ENCODE results near the gene DNAJC17.

DNAJC17 gene

DNA sequence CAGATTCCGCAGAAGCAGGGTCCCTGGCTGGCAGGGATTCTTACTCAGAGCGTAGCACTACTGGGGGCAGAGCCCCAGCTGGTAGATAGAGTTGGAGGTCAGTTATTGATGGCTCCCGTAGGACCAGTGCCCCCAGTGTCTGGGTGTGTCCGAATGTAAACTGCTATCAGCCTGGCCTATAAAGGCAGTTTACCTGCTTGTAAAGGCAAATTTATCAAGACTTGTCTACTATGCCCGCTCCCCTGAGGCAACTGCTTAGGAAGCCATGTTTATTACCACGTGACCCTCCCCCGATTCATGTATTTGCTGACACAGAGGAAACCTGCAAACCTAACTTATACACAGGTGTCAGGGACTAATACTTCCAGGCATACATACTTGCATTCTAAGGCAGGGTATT lies 21.8 kb upstream of the DNAJC17 start:
- DNase-seq (ENCODE audit: low read depth), result no peak

GRCh38 chr15:40828447-40829036 lies 21.3 kb upstream of the DNAJC17 start, which contains the start of gene PPP1R14D:
PPP1R14D (minus strand) TSS chr15:40828708; CDS start chr15:40828641, 67 bp downstream.
- no peak for DNase-seq (ENCODE audit: low read depth)

GRCh38 chr15:40826423-40827075 lies 19.3 kb upstream of the DNAJC17 start:
- DNase-seq (ENCODE audit: low read depth), result no peak

DNA sequence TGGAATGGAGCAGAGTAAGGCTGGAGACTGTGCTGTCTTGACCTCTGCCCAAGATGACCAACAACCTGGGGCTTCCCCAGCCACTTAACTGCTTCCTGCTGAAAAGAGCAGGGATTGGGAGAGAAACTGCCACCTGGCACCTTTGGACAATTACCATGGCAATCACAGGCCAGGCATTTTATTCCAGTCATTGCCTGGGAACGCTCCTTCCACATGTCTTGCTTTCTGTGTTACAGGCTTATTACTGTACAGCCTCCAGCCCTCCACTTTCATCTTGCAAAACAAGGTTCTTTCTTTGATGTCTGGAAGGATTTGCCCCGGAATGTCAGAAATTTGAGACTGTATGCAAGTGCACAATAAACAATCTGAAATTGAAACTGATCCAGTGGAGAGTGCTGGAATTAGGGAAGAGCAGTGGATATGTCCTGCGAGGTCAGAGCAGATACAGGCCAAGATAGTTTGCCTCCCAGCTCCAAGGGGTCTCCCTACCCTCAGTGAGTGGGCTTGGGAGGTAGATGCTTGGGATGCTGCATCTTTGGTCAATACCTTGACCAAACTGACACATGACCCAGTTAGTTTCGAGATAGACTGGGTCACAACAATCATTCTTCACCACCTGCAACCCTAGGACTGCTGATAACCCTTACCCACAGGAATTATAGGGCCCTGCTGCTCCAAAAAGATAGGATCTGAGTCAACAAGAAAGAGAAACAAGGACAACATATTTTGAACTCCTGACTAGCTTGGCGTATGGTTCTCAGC lies 18.6 kb upstream of the DNAJC17 start:
- DNase-seq (ENCODE audit: low read depth), result no peak

DNA sequence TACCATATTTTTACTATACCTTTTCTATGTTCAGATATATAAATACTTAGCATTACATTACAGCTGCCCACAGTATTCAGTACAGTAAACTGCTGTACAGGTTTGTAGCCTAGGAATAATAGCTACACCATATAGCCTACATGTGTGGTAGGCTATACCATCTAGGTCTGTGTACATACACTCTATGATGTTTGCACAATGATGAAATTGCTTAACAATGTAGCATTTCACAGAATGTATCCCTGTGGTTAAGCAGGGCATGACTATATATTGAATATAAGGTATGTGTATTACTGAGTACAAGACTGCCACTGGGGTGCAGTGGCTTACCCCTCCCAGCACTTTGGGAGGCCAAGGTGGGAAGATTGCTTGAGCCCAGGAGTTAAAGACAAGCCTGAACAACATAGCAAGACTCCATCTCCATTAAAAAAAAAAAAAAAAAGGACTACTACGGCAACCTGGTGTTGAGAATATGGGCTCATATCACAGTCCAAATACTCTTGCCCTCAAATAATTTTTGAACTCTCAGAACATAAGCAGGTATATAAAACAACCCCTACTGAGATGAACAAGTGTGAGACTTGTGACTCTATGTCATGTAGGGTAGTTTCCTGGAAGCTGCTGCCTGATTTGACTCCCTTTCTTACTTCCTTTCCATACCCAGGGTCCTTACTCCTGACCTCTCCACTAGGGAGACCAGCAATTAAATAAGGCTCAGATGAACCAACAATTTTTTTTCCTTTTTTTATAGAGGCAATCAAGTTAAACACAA lies 16.5 kb upstream of the DNAJC17 start:
- no peak for DNase-seq (ENCODE audit: low read depth)

DNA sequence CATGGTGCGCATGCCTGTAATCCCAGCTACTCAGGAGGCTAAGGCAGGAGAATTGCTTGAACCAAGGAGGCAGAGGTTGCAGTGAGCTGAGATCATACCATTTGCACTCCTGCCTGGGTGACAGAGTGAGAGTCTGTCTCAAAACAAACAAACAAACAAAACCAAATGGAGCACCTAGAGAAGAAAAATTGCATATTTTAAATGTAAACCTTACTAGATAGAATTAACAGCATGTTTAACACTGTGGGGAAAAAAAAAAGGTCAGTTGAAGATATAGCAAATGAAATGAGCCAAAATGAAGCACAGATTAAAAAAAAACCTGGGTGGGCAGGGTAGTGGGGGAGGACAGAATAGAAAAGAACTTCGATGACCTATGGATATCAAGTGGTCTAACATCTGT lies 13.9 kb upstream of the DNAJC17 start:
- DNase-seq (ENCODE audit: low read depth), result no peak

GRCh38 chr15:40819048-40819447 lies 11.8 kb upstream of the DNAJC17 start:
- no peak for DNase-seq (ENCODE audit: low read depth)

DNA sequence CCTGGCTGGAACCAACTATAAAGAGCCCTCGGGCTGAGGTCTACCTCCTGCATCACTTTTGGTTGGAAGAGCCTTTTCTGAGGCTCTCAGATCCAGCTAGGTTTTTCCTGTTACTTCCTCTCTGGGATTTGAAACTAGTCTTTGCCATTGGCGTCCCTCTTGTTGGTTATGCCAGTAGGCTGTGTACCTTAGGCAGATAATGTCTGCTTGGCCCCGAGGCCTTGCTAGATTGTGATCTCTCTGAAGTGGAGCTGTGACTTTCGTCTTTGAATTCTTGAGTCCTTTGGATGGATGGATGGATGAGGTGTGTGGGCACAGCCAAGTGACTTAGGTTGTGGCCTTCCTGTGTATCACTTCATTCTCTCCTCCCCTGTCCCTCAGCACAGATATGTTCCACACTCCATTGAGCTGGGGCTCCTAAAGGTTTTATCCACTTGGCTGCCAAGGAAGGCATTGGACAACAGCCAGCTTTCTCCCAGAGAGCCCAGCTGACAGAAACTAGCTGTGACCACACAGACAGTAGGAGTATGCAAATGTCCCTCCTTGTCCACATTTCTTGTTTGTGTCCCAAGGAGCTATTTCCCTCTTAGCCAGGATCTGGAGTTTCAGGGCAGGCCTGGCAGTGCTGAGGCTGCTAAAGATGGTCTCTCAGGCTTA lies 7.9 kb upstream of the DNAJC17 start:
- no peak for DNase-seq (ENCODE audit: low read depth)

DNA sequence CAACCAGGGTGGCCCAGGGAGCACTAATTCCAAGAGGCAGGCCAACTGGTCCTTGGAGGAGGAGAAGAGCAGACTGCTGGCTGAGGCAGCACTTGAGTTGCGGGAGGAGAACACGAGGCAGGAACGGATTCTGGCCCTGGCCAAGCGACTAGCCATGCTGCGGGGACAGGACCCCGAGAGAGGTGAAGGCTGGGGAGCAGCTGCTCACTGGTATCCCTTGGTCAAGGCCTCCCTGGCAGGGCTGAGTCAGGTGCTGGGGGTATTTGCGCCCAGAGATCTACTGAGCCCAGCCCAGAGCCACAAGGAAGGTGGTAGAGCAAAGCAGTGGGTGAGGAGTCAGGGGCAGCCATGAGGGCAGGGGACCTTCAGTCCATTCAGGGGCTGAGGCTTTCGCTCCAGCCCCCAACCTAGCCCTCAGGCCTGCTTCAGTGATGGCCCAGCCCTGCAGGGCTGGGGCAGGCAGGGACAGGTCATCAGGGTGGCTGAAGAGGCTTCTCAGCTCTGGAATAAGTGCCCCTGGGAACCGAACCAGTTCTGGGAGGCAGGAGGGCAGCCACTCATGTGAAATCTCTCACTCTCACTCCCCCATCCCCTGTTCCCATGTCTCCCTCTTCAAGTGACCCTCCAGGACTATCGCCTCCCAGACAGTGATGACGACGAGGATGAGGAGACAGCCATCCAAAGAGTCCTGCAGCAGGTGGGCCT lies 5.6 kb upstream of the DNAJC17 start:
- DNase-seq (ENCODE audit: low read depth), result no peak

DNA sequence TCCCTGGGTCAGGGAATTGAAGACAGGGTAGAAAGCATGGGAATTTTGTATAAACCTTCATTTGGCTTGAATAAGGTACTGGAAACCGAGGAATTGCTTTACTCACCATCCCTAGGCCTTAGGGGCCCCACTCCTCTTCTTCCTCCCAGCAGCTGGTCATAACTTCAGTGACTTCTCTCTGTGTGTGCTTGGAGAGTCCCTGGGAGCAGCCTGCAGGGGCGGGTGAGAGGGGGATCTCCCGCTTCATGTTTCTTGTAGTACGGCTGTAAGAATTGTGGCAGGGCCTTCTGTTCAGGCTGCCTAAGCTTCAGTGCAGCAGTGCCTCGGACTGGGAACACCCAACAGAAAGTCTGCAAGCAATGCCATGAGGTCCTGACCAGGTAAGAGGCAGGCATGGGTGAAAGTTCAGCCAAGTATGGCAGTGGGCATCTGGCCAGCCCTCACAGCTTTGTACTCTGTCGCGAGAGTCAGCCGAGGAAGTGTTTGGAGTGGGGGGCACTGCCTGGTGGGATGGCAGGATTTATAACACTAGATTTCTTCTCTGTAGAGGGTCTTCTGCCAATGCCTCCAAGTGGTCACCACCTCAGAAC lies 1.7 kb upstream of the DNAJC17 start:
- no peak for DNase-seq (ENCODE audit: low read depth)

DNA sequence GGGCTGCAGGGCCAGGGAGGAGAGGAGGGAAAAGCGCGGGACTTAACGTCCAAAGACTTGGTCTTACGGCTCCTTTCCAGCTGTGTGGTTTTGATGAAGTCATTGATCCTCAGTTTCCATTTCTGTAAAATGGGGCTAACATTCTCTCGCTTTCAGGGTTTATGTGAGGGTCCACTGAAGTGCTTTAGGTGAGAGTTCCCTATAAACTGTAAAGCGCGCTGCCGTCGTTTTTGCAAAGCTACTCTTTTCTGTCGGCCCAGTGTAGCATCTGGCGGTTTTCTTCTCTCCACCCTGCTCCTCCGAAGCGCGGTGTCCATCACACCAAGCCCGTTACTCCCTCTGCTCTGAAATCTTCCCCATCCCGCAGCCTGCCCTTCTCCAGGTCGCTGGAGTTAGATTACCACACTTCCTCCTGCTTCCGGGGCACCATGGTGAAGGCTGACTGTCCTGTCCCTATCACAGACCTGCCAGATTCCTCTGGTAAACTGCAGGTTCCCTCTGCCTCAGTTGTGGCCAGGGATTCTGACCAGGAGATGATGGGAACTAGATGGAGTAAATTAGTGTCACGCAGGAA lies 702 bp upstream of the DNAJC17 start:
- no peak for DNase-seq (ENCODE audit: low read depth)

DNA sequence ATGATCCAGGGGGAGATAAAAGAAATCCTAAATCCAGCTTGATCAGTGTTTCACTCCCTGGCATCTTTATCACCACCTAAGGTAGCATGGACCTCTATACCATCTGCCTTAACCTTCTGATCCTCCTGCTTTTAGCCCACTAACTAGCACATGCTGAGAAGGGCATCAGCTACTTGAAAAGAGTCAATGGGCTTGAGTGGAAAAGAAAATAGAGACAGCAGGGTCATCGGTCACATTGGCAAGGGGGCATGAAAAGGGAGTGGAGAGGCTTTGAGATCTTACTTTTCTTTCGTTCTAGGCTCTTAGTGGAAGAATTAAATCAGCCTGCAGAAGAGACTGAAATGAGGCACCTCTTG lies 623 bp downstream of the DNAJC17 start:
- DNase-seq (ENCODE audit: low read depth), result no peak

DNA sequence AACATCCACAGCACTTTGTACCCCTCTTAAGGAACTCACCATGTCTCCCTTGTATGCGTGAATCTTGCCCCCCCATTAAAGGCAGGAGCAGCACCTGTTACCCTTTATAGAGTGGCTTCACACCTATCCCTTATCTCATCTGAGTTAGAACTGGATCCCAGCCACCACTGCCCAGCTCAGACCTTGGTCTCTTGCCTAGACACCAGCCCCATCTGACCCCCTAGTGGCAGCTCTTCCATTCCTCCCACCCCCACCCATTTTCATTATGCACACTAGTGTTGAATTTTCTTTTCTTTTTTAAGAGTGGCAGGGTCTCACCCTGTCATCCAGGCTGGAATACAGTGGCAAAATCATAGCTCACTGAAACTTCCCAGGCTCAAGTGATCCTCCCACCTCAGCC lies 3.6 kb downstream of the DNAJC17 start:
- no peak for DNase-seq (ENCODE audit: low read depth)

GRCh38 chr15:40803076-40803475 lies 4.2 kb downstream of the DNAJC17 start:
- no peak for DNase-seq (ENCODE audit: low read depth)

- DNase-seq (ENCODE audit: low read depth), result no peak
Measured at GRCh38 chr15:40799523-40799922, 7.8 kb downstream of the DNAJC17 start.

GRCh38 chr15:40796512-40796911 lies 10.8 kb downstream of the DNAJC17 start:
- no peak for DNase-seq (ENCODE audit: low read depth)

DNA sequence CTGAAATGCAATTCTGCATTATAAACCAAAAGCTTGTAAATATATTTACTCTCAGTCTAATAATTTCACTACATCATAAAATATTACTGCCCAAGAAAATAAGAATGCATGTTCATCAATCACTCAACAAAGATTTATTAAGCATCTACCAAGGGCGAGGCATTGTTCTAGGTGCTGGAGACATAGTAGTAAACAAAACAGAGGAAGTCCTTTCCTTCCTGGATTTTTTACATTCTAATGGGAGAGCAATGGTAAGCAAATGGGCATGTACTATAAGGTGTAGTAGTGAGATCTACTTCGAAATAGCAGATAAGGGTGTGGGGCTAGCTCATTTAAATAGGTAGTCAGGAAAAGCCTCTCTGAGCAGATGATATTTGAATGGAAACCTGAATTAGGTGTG lies 11.2 kb downstream of the DNAJC17 start:
- no peak for DNase-seq (ENCODE audit: low read depth)

- no peak for DNase-seq (ENCODE audit: low read depth)
Measured at GRCh38 chr15:40793216-40793989, 13.9 kb downstream of the DNAJC17 start.

DNA sequence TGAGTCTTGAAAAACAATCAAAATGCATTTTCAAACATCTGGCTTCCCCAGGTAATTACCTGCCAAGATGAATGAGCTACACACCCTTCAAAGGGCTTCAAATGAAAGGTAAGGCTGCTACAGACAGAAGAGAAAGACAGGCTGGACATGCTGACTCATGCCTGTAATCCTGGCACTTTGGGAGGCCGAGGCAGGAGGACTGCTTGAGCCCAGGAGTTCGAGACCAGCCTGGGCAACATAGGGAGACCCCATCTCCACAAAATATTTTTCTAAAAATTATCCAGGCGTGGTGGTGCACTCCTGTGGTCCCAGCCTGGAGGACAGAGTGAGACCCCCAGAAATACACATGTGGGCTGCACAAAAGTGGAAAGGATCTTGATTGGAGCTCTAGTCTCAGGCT lies 14.9 kb downstream of the DNAJC17 start:
- no peak for DNase-seq (ENCODE audit: low read depth)

GRCh38 chr15:40790718-40791117 lies 16.6 kb downstream of the DNAJC17 start:
- DNase-seq (ENCODE audit: low read depth), result no peak

Data from stimulated activated CD8-positive, alpha-beta memory T cell treated with anti-CD3 and anti-CD28 coated beads, Interleukin-15, amount 100 ng/mL, for 24 hours (primary cell).